NCI-H1048 (cell line): Measurements from ENCODE around the gene ZNF267.
"Not testable (repeated sequence)": the region's sequence is repeated elsewhere in the genome, so short reads cannot be mapped to it uniquely, and the experiment has no call there.

Experiments used
- DNase-seq: peaks from one replicate; lab custom pipeline; 2025; lab: John Stamatoyannopoulos, UW

Gene ZNF267

GRCh38 chr16:31879937-31880321 lies 6.3 kb downstream of the ZNF267 start:
- DNase-seq, result no peak

- no peak for DNase-seq
Measured at GRCh38 chr16:31880322-31880979, 6.8 kb downstream of the ZNF267 start.

GRCh38 chr16:31886227-31886626 lies 12.6 kb downstream of the ZNF267 start:
- no peak for DNase-seq

GRCh38 chr16:31888735-31889134 lies 15.1 kb downstream of the ZNF267 start:
- DNase-seq, result no peak

- not testable (repeated sequence) for DNase-seq
Measured at GRCh38 chr16:31892111-31892510, 18.5 kb downstream of the ZNF267 start.

GRCh38 chr16:31893824-31894223 lies 20.2 kb downstream of the ZNF267 start:
- DNase-seq, result no peak

- DNase-seq, result no peak
Measured at GRCh38 chr16:31897283-31897682, 23.7 kb downstream of the ZNF267 start.

- DNase-seq, result no peak
Measured at GRCh38 chr16:31899505-31899904, 25.9 kb downstream of the ZNF267 start.

GRCh38 chr16:31904571-31904970 lies 31.0 kb downstream of the ZNF267 start:
- DNase-seq, result not testable (repeated sequence)

GRCh38 chr16:31913668-31914067 lies 40.1 kb downstream of the ZNF267 start:
- no peak for DNase-seq

- no peak for DNase-seq
Measured at GRCh38 chr16:31916056-31916488, 42.5 kb downstream of the ZNF267 start.

GRCh38 chr16:31920373-31920772 lies 46.8 kb downstream of the ZNF267 start:
- DNase-seq, result no peak

- not testable (repeated sequence) for DNase-seq
Measured at GRCh38 chr16:31951806-31952205, 78.2 kb downstream of the ZNF267 start.

GRCh38 chr16:31952206-31952605 lies 78.6 kb downstream of the ZNF267 start:
- DNase-seq, result not testable (repeated sequence)

- not testable (repeated sequence) for DNase-seq
Measured at GRCh38 chr16:31956221-31956620, 82.6 kb downstream of the ZNF267 start.

GRCh38 chr16:31960186-31960910 lies 86.7 kb downstream of the ZNF267 start:
- not testable (repeated sequence) for DNase-seq
